ENCODE results near the gene IQSEC1. TPM values are rescaled to one million over a fixed set of nuclear protein-coding genes. Genes with fewer than 3 reads are reported as not detected.

Gene IQSEC1
- polyA plus RNA-seq, 2 of the 4 experiments (the other 2 are of a cell fraction) = 3.7 to 10.7 TPM

DNA sequence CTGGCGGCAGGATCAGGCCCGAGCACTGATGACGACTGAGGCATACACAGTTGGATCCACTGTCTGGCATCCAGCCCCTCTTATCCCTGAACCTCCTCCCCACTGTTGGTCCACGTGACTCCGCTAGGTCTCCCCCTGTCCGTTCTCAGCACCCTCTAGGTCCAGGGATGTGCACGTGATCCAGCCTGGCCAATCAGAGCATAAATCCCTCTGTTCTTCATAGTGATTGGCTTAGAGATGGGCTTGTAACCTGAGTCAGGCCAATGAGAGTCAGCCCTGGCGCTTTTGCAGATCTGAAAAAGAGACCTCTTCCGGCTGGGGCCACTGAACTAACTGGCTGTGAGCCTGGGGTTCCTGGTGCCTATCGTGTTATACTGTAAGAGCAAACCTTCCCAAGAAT is 20.5 kb upstream of the IQSEC1 start:
- Histone ChIP-seq H3K9me3 (no peaks in the 10 kb centered on the region), H3K4me1 (no peaks in the 10 kb centered on the region), H3K27ac (no peak overlapping the region), H3K4me3 (no peak overlapping the region), H3K4me2 (no peak overlapping the region)
- TF ChIP-seq KDM5A (IDR thresholded peaks at IDR 0.05) = no peak
- no peak for TF ChIP-seq CBX2 (IDR thresholded peaks at IDR 0.05; ENCODE audit: borderline replicate concordance, low read depth)
- TF ChIP-seq, protein P1, sequence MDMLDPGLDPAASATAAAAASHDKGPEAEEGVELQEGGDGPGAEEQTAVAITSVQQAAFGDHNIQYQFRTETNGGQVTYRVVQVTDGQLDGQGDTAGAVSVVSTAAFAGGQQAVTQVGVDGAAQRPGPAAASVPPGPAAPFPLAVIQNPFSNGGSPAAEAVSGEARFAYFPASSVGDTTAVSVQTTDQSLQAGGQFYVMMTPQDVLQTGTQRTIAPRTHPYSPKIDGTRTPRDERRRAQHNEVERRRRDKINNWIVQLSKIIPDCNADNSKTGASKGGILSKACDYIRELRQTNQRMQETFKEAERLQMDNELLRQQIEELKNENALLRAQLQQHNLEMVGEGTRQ (IDR thresholded peaks at IDR 0.05) = peak; percentile 40; the same call in 1 of the 2 replicates
- no peak for TF ChIP-seq SREBF2 (IDR thresholded peaks at IDR 0.05)
- ChIA-PET CTCF (interaction anchor here (1.0 to 4.5 kb wide), 18 partner anchors 8 to 560 kb away, joined by 3 to 127 read pairs (median 6); no protein-coding TSS in a partner anchor), POLR2A (no interaction called here)
- FAIRE-seq (no peak), ATAC-seq (peak in 1 of 2 experiments; percentile 55; a peak in 4 of 6 replicates), DNase-seq (ENCODE audit: low read depth in 1 of 2, low spot score in 1 of 2) (no peak)
- 89% methylated on average over 10 of the region's 10 CpGs for WGBS (ENCODE audit: missing lambda C conversion rate)

DNA sequence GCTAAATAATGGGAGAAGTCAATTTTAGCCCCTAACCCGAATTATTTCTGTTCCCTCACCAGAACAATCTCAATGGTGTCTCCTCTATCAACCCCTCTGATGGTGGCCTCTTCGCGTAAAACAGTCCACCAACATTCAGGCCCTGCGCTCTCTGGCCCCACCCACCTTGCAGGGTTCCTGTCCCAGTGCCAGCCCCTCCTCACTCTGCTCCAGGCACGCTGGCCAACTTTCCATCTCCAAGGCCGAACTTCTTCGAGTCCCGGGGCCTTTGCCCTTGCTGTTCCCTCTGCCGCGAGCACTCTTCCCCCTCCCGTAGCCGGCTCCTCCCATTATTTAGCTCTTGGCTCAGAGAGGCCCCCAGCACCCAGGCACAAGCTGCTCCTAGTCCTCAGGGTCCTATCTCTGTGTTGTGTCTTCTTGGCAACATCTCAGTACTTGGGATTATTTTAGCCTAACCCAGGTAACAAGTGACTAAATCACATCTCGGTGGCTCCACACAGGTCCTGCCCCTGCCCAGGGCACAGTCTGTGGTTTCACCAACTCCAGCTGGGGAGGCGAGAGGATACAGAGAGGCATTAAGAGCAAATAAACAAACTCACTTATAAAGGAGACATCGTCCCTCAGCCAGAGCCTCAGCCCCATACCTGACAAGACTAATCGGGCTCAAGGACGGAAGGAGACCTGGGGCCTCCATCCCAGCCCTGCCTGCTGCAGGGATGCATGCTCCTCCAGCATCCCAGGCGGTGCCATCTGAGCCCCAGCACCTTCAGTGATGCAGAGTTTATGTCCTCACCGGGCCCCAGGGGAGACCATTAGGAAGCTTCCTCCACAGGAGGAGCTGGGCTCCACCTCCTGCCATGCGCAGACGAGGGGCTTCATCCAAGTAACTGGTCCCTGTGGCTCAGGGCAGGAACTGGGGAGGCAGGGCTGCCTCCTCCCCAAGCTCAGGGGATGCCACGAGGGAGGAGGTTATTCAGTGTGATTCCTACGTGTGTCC is 19.7 kb upstream of the IQSEC1 start:
- Histone ChIP-seq H3K27ac (no peak overlapping the region), H3K4me1 (no peaks in the 10 kb centered on the region), H3K4me3 (no peak overlapping the region), H3K9me3 (no peaks in the 10 kb centered on the region), H3K4me2 (0 out of 3 replicates have a peak overlapping the region, but pooled peaks have one; percentile 23)
- CTCF ChIA-PET = interaction anchor here (0.6 to 4.5 kb wide), 67 partner anchors 9 to 561 kb away, joined by 3 to 127 read pairs (median 5); no protein-coding TSS in a partner anchor
- no peak for TF ChIP-seq KDM5A (IDR thresholded peaks at IDR 0.05)
- TF ChIP-seq, protein P2, sequence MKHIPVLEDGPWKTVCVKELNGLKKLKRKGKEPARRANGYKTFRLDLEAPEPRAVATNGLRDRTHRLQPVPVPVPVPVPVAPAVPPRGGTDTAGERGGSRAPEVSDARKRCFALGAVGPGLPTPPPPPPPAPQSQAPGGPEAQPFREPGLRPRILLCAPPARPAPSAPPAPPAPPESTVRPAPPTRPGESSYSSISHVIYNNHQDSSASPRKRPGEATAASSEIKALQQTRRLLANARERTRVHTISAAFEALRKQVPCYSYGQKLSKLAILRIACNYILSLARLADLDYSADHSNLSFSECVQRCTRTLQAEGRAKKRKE (CRISPR knock-in tag; IDR thresholded peaks at IDR 0.05; ENCODE audit: low read depth) = no peak
- no peak for TF ChIP-seq ZNF302 (CRISPR knock-in tag; IDR thresholded peaks at IDR 0.05)
- TF ChIP-seq, protein P3, sequence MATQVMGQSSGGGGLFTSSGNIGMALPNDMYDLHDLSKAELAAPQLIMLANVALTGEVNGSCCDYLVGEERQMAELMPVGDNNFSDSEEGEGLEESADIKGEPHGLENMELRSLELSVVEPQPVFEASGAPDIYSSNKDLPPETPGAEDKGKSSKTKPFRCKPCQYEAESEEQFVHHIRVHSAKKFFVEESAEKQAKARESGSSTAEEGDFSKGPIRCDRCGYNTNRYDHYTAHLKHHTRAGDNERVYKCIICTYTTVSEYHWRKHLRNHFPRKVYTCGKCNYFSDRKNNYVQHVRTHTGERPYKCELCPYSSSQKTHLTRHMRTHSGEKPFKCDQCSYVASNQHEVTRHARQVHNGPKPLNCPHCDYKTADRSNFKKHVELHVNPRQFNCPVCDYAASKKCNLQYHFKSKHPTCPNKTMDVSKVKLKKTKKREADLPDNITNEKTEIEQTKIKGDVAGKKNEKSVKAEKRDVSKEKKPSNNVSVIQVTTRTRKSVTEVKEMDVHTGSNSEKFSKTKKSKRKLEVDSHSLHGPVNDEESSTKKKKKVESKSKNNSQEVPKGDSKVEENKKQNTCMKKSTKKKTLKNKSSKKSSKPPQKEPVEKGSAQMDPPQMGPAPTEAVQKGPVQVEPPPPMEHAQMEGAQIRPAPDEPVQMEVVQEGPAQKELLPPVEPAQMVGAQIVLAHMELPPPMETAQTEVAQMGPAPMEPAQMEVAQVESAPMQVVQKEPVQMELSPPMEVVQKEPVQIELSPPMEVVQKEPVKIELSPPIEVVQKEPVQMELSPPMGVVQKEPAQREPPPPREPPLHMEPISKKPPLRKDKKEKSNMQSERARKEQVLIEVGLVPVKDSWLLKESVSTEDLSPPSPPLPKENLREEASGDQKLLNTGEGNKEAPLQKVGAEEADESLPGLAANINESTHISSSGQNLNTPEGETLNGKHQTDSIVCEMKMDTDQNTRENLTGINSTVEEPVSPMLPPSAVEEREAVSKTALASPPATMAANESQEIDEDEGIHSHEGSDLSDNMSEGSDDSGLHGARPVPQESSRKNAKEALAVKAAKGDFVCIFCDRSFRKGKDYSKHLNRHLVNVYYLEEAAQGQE (IDR thresholded peaks at IDR 0.05) = no peak
- no peak for TF ChIP-seq FOSL2 (IDR thresholded peaks at IDR 0.05)
- TF ChIP-seq FOSL2 (CRISPR knock-in tag; IDR thresholded peaks at IDR 0.05) = no peak
- no peak for TF ChIP-seq CHD2 (IDR thresholded peaks at IDR 0.05; ENCODE audit: low read length, partially characterized antibody)
- TF ChIP-seq FOSB (CRISPR knock-in tag; IDR thresholded peaks at IDR 0.05) = no peak
- TF ChIP-seq, protein P4, sequence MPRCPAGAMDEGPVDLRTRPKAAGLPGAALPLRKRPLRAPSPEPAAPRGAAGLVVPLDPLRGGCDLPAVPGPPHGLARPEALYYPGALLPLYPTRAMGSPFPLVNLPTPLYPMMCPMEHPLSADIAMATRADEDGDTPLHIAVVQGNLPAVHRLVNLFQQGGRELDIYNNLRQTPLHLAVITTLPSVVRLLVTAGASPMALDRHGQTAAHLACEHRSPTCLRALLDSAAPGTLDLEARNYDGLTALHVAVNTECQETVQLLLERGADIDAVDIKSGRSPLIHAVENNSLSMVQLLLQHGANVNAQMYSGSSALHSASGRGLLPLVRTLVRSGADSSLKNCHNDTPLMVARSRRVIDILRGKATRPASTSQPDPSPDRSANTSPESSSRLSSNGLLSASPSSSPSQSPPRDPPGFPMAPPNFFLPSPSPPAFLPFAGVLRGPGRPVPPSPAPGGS (IDR thresholded peaks at IDR 0.05) = no peak
- TF ChIP-seq TP53 (CRISPR knock-in tag; IDR thresholded peaks at IDR 0.05) = no peak
- no peak for TF ChIP-seq NFE2L2 (conservative IDR thresholded peaks at IDR 0.05; ENCODE audit: low read length)
- no peak for TF ChIP-seq NR3C1 (IDR thresholded peaks at IDR 0.05)
- no peak for TF ChIP-seq CBX2 (IDR thresholded peaks at IDR 0.05; ENCODE audit: borderline replicate concordance, low read depth)
- TF ChIP-seq HOXA7 (CRISPR knock-in tag; IDR thresholded peaks at IDR 0.05) = no peak
- POLR2A ChIA-PET = interaction anchor here (1.8 kb wide), 1 partner anchor 359 kb away, joined by 7 read pairs; no protein-coding TSS in a partner anchor
- DNase-seq (ENCODE audit: low read depth in 1 of 2, low spot score in 1 of 2) (no peak), FAIRE-seq (no peak), ATAC-seq (peak in 1 of 2 experiments; percentile 7; a peak in 2 of 6 replicates)
- WGBS (ENCODE audit: missing lambda C conversion rate) = 71% methylated on average over 20 of the region's 23 CpGs

All from A549 (cell line).